Pancreas (tissue), 10 donors: Measurements from ENCODE around the gene PLCG2. TPM values are rescaled to one million over a fixed set of nuclear protein-coding genes. Genes with fewer than 3 reads are reported as not detected.

ENCODE experiments used
- ATAC-seq, 4 donors: fragments of 200-7000 bp; cut with Tn5 transposase; one replicate each; pipeline versions ENCODE4 v1.8.0 to v1.9.1; 2020; ENCODE audit warnings: mild to moderate bottlenecking in 4 of 4, moderate library complexity in 4 of 4
- DNase-seq, 6 donors: peaks; one replicate each; pipeline ENCODE4 v3.0.0-alpha.2; 2020
- FAIRE-seq: peaks from 2 replicates; lab custom pipeline; 2012; peaks lifted over from hg19 to GRCh38; lab: Jason Lieb, UNC
- H3K27ac ChIP-seq, 4 donors: fragments of 200-600 bp; sonication (generic); 1 replicate in 3 of 4; 2 replicates in 1 of 4; pipeline versions ENCODE4 v1.5.0 to v1.8.0; 2020
- H3K27me3 ChIP-seq, 4 donors: fragments of 200-600 bp; one replicate each; pipeline ENCODE4 v1.8.0; 2021
- H3K36me3 ChIP-seq, 3 donors: fragments of 200-600 bp; sonication (generic) in 1 of 3; one replicate each; pipeline versions ENCODE4 v1.5.0 to v1.8.0; 2020 to 2021
- H3K4me1 ChIP-seq, 3 donors: fragments of 200-600 bp; one replicate each; pipeline ENCODE4 v1.8.0; 2021
- H3K4me3 ChIP-seq, 4 donors: fragments of 200-600 bp; sonication (generic) in 2 of 4; one replicate each; pipeline versions ENCODE4 v1.5.0 to v1.8.0; 2020 to 2021
- H3K9me3 ChIP-seq, 4 donors: fragments of 200-600 bp; one replicate each; pipeline ENCODE4 v1.8.0; 2021
- CTCF ChIP-seq, 4 donors: fragments of 200-600 bp; sonication (generic) in 3 of 4; IDR thresholded peaks; one replicate each; pipeline versions ENCODE4 v1.5.0 to v1.8.0; 2021; ENCODE audit warnings: antibody characterized with exemption in 4 of 4
- WGBS, 2 donors: extraction: QIAGEN DNeasy Blood & Tissue Kit; methylation state at CpG; one replicate each; pipeline ENCODE4 v1.1.7; 2013; 5-methylcytosine and 5-hydroxymethylcytosine counted together
- intact Hi-C, 3 donors: fragments of 100-400 bp; cut with DNase I; formaldehyde crosslinking; loops; one replicate each; pipeline versions ENCODE4 v1.11.1 to v1.14.2; 2022
- polyA plus RNA-seq, 2 donors: library from polyadenylated mRNA; stranded (reverse); fragments of 200-250 nt; gene quantifications; one replicate each; pipeline ENCODE4 v1.2.3, GENCODE V29; 2013
- total RNA-seq, 6 donors: library from RNA; stranded (reverse); fragmentation: NEBNext Ultra II Directional in 4 of 6; extraction: Animal tissue kit (Norgen Biotek cat#: 25700) in 4 of 6; gene quantifications; one replicate each; pipeline versions ENCODE4 v1.2.1 to v1.2.4, GENCODE V29; 2021 to 2023
- donor health status: healthy with polysubstance abuse.
- donor health status: DM: no; HTN: no; CAD: no; lungs with moderate emphysema.
- donor health status: DM: no; HTN: no; CAD: no.
- donor health status: control.
- donor health status: control.
- donor health status: Bipolar disorder and iron deficiency.
- donor health status: DM: yes; HTN: yes; CAD: no.
- donor health status: DM: no; HTN: no; CAD: no.
- donor health status: DM: no; HTN: no; CAD: no.
- donor health status: DM: yes; HTN: yes; CAD: no.

The PLCG2 gene
- total and polyA plus RNA-seq, 8 donors: 3.7 to 23.6 (median 8.0) TPM

- 41 to 58% methylated on average over 12 of the region's 12 CpGs for WGBS, 2 donors
- Histone ChIP-seq H3K9me3 (no peaks in the 10 kb centered on the region), H3K4me3 (no peak overlapping the region), H3K27ac (no peak overlapping the region), H3K4me1 (no peaks in the 10 kb centered on the region), H3K27me3 (no peaks in the 10 kb centered on the region), H3K36me3 (no peaks in the 10 kb centered on the region)
- FAIRE-seq: no peak
- intact Hi-C loops: no loop called here
- TF ChIP-seq CTCF (IDR thresholded peaks at IDR 0.05): no peak
- DNase-seq: no peak
- no peak for ATAC-seq
These were observed 63.6 kb downstream of the PLCG2 start for GRCh38 chr16:81842564-81843242.

GRCh38 chr16:81843243-81843582 lies 64.1 kb downstream of the PLCG2 start:
- intact Hi-C loops: no loop called here
- ATAC-seq: no peak
- Histone ChIP-seq H3K27me3 (no peaks in the 10 kb centered on the region), H3K9me3 (no peaks in the 10 kb centered on the region), H3K36me3 (no peaks in the 10 kb centered on the region), H3K27ac (no peak overlapping the region), H3K4me1 (no peaks in the 10 kb centered on the region), H3K4me3 (no peak overlapping the region)
- no peak for DNase-seq
- 72 to 83% methylated on average over 4 of the region's 4 CpGs for whole genome bisulfite sequencing, 2 donors
- no peak for TF ChIP-seq CTCF (IDR thresholded peaks at IDR 0.05)
- FAIRE-seq: no peak

- no peak overlapping the region for H3K4me3 ChIP-seq
- TF ChIP-seq CTCF (IDR thresholded peaks at IDR 0.05): no peak
- no peak for FAIRE-seq
These were observed 64.6 kb downstream of the PLCG2 start for GRCh38 chr16:81843683-81844082.

GRCh38 chr16:81846105-81846504 lies 67.0 kb downstream of the PLCG2 start:
- 58 to 78% methylated on average over 4 of the region's 4 CpGs for WGBS, 2 donors
- Histone ChIP-seq H3K27ac (no peak overlapping the region), H3K9me3 (no peaks in the 10 kb centered on the region), H3K27me3 (no peaks in the 10 kb centered on the region), H3K4me1 (no peaks in the 10 kb centered on the region), H3K4me3 (no peak overlapping the region), H3K36me3 (no peaks in the 10 kb centered on the region)
- FAIRE-seq (no peak), DNase-seq (no peak), ATAC-seq (no peak)
- intact Hi-C loops: no loop called here
- TF ChIP-seq CTCF (IDR thresholded peaks at IDR 0.05): no peak

More at GRCh38 chr16:81843683-81844082, 64.6 kb downstream of the PLCG2 start:
- H3K27me3 ChIP-seq: no peaks in the 10 kb centered on the region
- WGBS, 2 donors: 74 to 78% methylated on average over 8 of the region's 8 CpGs
- no peak for ATAC-seq
- no peaks in the 10 kb centered on the region for H3K4me1 ChIP-seq
- no peak for DNase-seq
- intact Hi-C loops: no loop called here
- H3K9me3 ChIP-seq: no peaks in the 10 kb centered on the region
- H3K36me3 ChIP-seq: no peaks in the 10 kb centered on the region
- H3K27ac ChIP-seq: no peak overlapping the region

- intact Hi-C loops: no loop called here
- TF ChIP-seq CTCF (IDR thresholded peaks at IDR 0.05): no peak
- H3K9me3 ChIP-seq: no peaks in the 10 kb centered on the region
- no peaks in the 10 kb centered on the region for H3K4me1 ChIP-seq
- FAIRE-seq (no peak), ATAC-seq (no peak), DNase-seq (no peak)
- no peaks in the 10 kb centered on the region for H3K36me3 ChIP-seq
- 62 to 80% methylated on average over 4 of the region's 4 CpGs for WGBS, 2 donors
- no peaks in the 10 kb centered on the region for H3K27me3 ChIP-seq
- no peak overlapping the region for H3K4me3 ChIP-seq
- H3K27ac ChIP-seq: no peak overlapping the region
These were observed 69.3 kb downstream of the PLCG2 start for GRCh38 chr16:81848306-81848853.
